PC-3 (cell line): Measurements from ENCODE around the gene LRPPRC. TPM values are rescaled to one million over a fixed set of nuclear protein-coding genes. Genes with fewer than 3 reads are reported as not detected.

Experiments
- ATAC-seq: fragments of 200-7000 bp; cut with Tn5 transposase; 2 replicates; pipeline ENCODE4 v1.9.1; 2020; ENCODE audit warnings: mild to moderate bottlenecking, moderate library complexity
- BruUV-seq: library from RNA; stranded (reverse); fragments of 400-500 nt; replicated peaks from 2 replicates; lab custom pipeline; 2021; lab: Mats Ljungman, UMichigan
- CTCF ChIA-PET: fragments of 300-600 bp; sonication (Branson Sonifier 250); formaldehyde crosslinking; loops from one replicate; lab custom pipeline; 2022; ENCODE audit warnings: antibody characterized with exemption; lab: Charles Lee
- POLR2A ChIA-PET: fragments of 300-600 bp; sonication (Branson Sonifier 250); formaldehyde crosslinking; loops from one replicate; lab custom pipeline; 2022; ENCODE audit warnings: antibody characterized with exemption; ENCODE audit not compliant: unreplicated experiment; lab: Charles Lee
- DNase-seq: peaks from one replicate; pipeline ENCODE4 v3.0.0-alpha.2; 2015
- H2AFZ ChIP-seq: fragments of 300-600 bp; sonication (generic); 2 replicates; pipeline ENCODE4 v1.6.0; 2016; ENCODE audit warnings: antibody characterized with exemption, low read length
- H3F3A ChIP-seq: fragments of 300-600 bp; sonication (generic); one replicate; pipeline ENCODE4 v1.6.0; 2017; ENCODE audit warnings: antibody characterized with exemption, low read length, control low read depth, mild to moderate bottlenecking; ENCODE audit not compliant: unreplicated experiment
- H3K27ac ChIP-seq: fragments of 300-600 bp; sonication (generic); 2 replicates; pipeline ENCODE4 v1.5.1; 2016; ENCODE audit warnings: mild to moderate bottlenecking, low read length
- H3K27me3 ChIP-seq: fragments of 300-600 bp; sonication (generic); 2 replicates; pipeline ENCODE4 v1.6.1; 2016; ENCODE audit warnings: low read length, mixed read lengths
- H3K36me3 ChIP-seq: fragments of 300-600 bp; sonication (generic); 2 replicates; pipeline ENCODE4 v1.6.1; 2016; ENCODE audit warnings: low read depth, mixed run types, low read length, mixed read lengths
- H3K4me1 ChIP-seq: fragments of 300-600 bp; sonication (generic); 2 replicates; pipeline ENCODE4 v1.5.1; 2016; ENCODE audit warnings: low read length; ENCODE audit not compliant: insufficient read depth
- H3K4me2 ChIP-seq: fragments of 300-600 bp; sonication (generic); 2 replicates; pipeline ENCODE4 v1.6.0; 2016; ENCODE audit warnings: low read length
- H3K4me3 ChIP-seq: fragments of 300-600 bp; sonication (generic); 2 replicates; pipeline ENCODE4 v1.5.1; 2016; ENCODE audit warnings: mild to moderate bottlenecking, low read length, mixed read lengths
- H3K79me2 ChIP-seq: fragments of 300-600 bp; sonication (generic); 2 replicates; pipeline ENCODE4 v1.6.1; 2017; ENCODE audit warnings: low read length, mixed read lengths
- H3K9ac ChIP-seq: fragments of 300-600 bp; sonication (generic); 2 replicates; pipeline ENCODE4 v1.6.0; 2016; ENCODE audit warnings: mild to moderate bottlenecking, low read length
- H3K9me2 ChIP-seq: fragments of 300-600 bp; sonication (generic); replicated peaks from 2 replicates; pipeline ENCODE4 v1.6.1; 2016; ENCODE audit warnings: mixed run types, low read length, mixed read lengths
- H3K9me3 ChIP-seq: fragments of 300-600 bp; sonication (generic); 2 replicates; pipeline ENCODE4 v1.6.1; 2016; ENCODE audit warnings: low read length, mixed read lengths
- H4K20me1 ChIP-seq: fragments of 300-600 bp; sonication (generic); 2 replicates; pipeline ENCODE4 v1.6.1; 2016; ENCODE audit warnings: low read length, mixed read lengths
- CTCF ChIP-seq: fragments of 300-600 bp; sonication (generic); conservative IDR thresholded peaks from 2 replicates; pipeline ENCODE4 v1.5.1; 2017; ENCODE audit warnings: antibody characterized with exemption, low read depth, mild to moderate bottlenecking, low read length
- EZH2 ChIP-seq: fragments of 300-600 bp; sonication (generic); IDR thresholded peaks from one replicate; pipeline ENCODE4 v1.6.1; 2017; ENCODE audit warnings: antibody characterized with exemption, mild to moderate bottlenecking, low read length; ENCODE audit not compliant: unreplicated experiment
- EZH2phosphoT487 ChIP-seq: fragments of 300-600 bp; sonication (generic); IDR thresholded peaks from 2 replicates; pipeline ENCODE4 v1.6.1; 2018; ENCODE audit warnings: mild to moderate bottlenecking, antibody characterized with exemption, low read length, borderline replicate concordance
- intact Hi-C: fragments of 100-400 bp; cut with micrococcal nuclease; formaldehyde crosslinking; loops from 2 replicates; pipeline ENCODE4 v1.9.0; 2023
- total RNA-seq: library from RNA; depleted of rRNA; stranded (reverse); fragments of >200 nt; gene quantifications from 2 replicates; pipeline ENCODE4 v1.2.3, GENCODE V29; 2014

The LRPPRC gene
- total RNA-seq, 1 experiment from 2014 or later, result 94.8 TPM

GRCh38 chr2:43906448-43907109, 89.2 kb downstream of the LRPPRC start:
- Histone ChIP-seq H3K4me1 (no peaks in the 10 kb centered on the region), H3F3A (no peaks in the 10 kb centered on the region), H3K79me2 (no peaks in the 10 kb centered on the region), H3K9ac (no peak overlapping the region), H3K9me3 (no peaks in the 10 kb centered on the region), H4K20me1 (no peaks in the 10 kb centered on the region), H3K4me2 (no peak overlapping the region), H3K27me3 (no peaks in the 10 kb centered on the region), H3K9me2 (no peaks in the 10 kb centered on the region), H3K27ac (no peak overlapping the region), H2AFZ (no peak overlapping the region), H3K4me3 (no peak overlapping the region), H3K36me3 (peaks cover 35% of the 10 kb centered on the region)
- DNase-seq (no peak), ATAC-seq (no peak)
- BruUV-seq, result no TSS peak
- ChIA-PET CTCF (no interaction called here), POLR2A (no interaction called here)
- TF ChIP-seq EZH2, result no peak
- TF ChIP-seq CTCF, result no peak
- TF ChIP-seq EZH2phosphoT487, result no peak
- intact Hi-C loops, result no loop called here

GRCh38 chr2:43905871-43906270, 89.9 kb downstream of the LRPPRC start:
- intact Hi-C loops, result no loop called here
- no peaks in the 10 kb centered on the region for H3K9me2 ChIP-seq
- H3K36me3 ChIP-seq, result peaks cover 39% of the 10 kb centered on the region
- CTCF ChIA-PET, result no interaction called here
- POLR2A ChIA-PET, result no interaction called here
- ATAC-seq (no peak), DNase-seq (no peak)
- no peak overlapping the region for H2AFZ ChIP-seq
- H3K4me1 ChIP-seq, result no peaks in the 10 kb centered on the region
- no peak overlapping the region for H3K27ac ChIP-seq
- no TSS peak for BruUV-seq
- no peaks in the 10 kb centered on the region for H3F3A ChIP-seq
- H3K9ac ChIP-seq, result no peak overlapping the region
- no peak overlapping the region for H3K4me3 ChIP-seq
- TF ChIP-seq EZH2 (no peak), CTCF (no peak), EZH2phosphoT487 (no peak)
- no peaks in the 10 kb centered on the region for H4K20me1 ChIP-seq
- H3K27me3 ChIP-seq, result no peaks in the 10 kb centered on the region
- no peaks in the 10 kb centered on the region for H3K79me2 ChIP-seq
- H3K9me3 ChIP-seq, result no peaks in the 10 kb centered on the region
- H3K4me2 ChIP-seq, result no peak overlapping the region

- TF ChIP-seq EZH2phosphoT487 (no peak), EZH2 (no peak), CTCF (no peak)
- Histone ChIP-seq H3K9me3 (no peaks in the 10 kb centered on the region), H2AFZ (no peak overlapping the region), H3K4me2 (no peak overlapping the region), H3K36me3 (peaks cover 41% of the 10 kb centered on the region), H3K79me2 (no peaks in the 10 kb centered on the region), H4K20me1 (no peaks in the 10 kb centered on the region), H3K4me3 (no peak overlapping the region), H3K9ac (no peak overlapping the region), H3F3A (no peaks in the 10 kb centered on the region), H3K9me2 (no peaks in the 10 kb centered on the region), H3K27me3 (no peaks in the 10 kb centered on the region), H3K27ac (no peak overlapping the region), H3K4me1 (no peaks in the 10 kb centered on the region)
- intact Hi-C loops, result no loop called here
- DNase-seq (no peak), ATAC-seq (no peak)
- ChIA-PET POLR2A (interaction anchor here (0.7 kb wide), 1 partner anchor 19 kb away, joined by 6 read pairs; no protein-coding TSS in a partner anchor), CTCF (no interaction called here)
- BruUV-seq, result no TSS peak
Measured at GRCh38 chr2:43905371-43905803, 90.4 kb downstream of the LRPPRC start.
